ENCODE results near the gene STAB2. TPM values are rescaled to one million over a fixed set of nuclear protein-coding genes. Genes with fewer than 3 reads are reported as not detected.

The STAB2 gene
- total and polyA plus RNA-seq, 2 of the 8 experiments (the other 6 are each of a cell fraction or from before 2014, with no cell fraction given) = not detected

GRCh38 chr12:103590271-103590670 is 3.2 kb downstream of the STAB2 start:
- Histone ChIP-seq H3K4me2 (ENCODE audit: insufficient read depth in 1 of 2, low read depth in 2 of 2, low read length in 2 of 2) (no peak overlapping the region), H4K91ac (replicated peaks; ENCODE audit: insufficient read length, low read length) (no peak overlapping the region), H2BK120ac (replicated peaks; ENCODE audit: low read depth, low read length) (no peak overlapping the region), H2BK15ac (ENCODE audit: low read length) (no peak overlapping the region), H3K18ac (ENCODE audit: extremely low read depth, low read length) (no peak overlapping the region), H3K23me2 (ENCODE audit: low read depth, low read length) (no peaks in the 10 kb centered on the region), H2AK5ac (ENCODE audit: low read depth, low read length) (no peak overlapping the region), H2AFZ (ENCODE audit: low read length) (no peak overlapping the region), H3K27ac (ENCODE audit: low read depth, low read length) (no peak overlapping the region), H3K4me3 (ENCODE audit: extremely low read depth in 1 of 4, insufficient read depth in 2 of 4, low read depth in 3 of 4, low read length in 4 of 4) (no peak overlapping the region), H4K8ac (ENCODE audit: extremely low read depth, insufficient read depth, low read length) (no peak overlapping the region), H3K36me3 (ENCODE audit: control insufficient read depth in 2 of 4, insufficient read depth in 4 of 4, low read length in 3 of 4) (no peaks in the 10 kb centered on the region), H2BK12ac (ENCODE audit: low read depth, low read length) (no peak overlapping the region), H3K9me3 (ENCODE audit: insufficient read depth in 2 of 2, low read depth in 1 of 2, low read length in 1 of 2) (no peaks in the 10 kb centered on the region), H4K20me1 (replicated peaks in 1 of 2; ENCODE audit: control insufficient read depth in 1 of 2, insufficient read depth in 2 of 2, low read length in 2 of 2) (no peaks in the 10 kb centered on the region), H3K23ac (ENCODE audit: insufficient read length) (no peak overlapping the region), H3K79me2 (ENCODE audit: control insufficient read depth in 1 of 2, insufficient read depth in 2 of 2, low read length in 2 of 2) (no peaks in the 10 kb centered on the region), H3K9ac (replicated peaks in 1 of 4; ENCODE audit: extremely low read depth in 1 of 4, low read depth in 3 of 4, low read length in 3 of 4) (no peak overlapping the region), H3K14ac (ENCODE audit: insufficient read length) (no peak overlapping the region), H4K5ac (ENCODE audit: insufficient read length, low read depth, low read length) (no peak overlapping the region), H3K27me3 (replicated peaks in 1 of 4; ENCODE audit: control insufficient read depth in 3 of 4, extremely low read depth in 1 of 4, insufficient read depth in 3 of 4, low read length in 3 of 4) (no peaks in the 10 kb centered on the region), H3K79me1 (ENCODE audit: low read depth, low read length) (no peaks in the 10 kb centered on the region), H3K4me1 (replicated peaks in 1 of 4; ENCODE audit: control insufficient read depth in 3 of 4, insufficient read depth in 4 of 4, low read length in 3 of 4) (no peaks in the 10 kb centered on the region), H3K4ac (replicated peaks; ENCODE audit: insufficient read length, low read depth, low read length) (no peak overlapping the region), H3K56ac (replicated peaks; ENCODE audit: insufficient read length, low read depth, low read length) (no peak overlapping the region), H2BK20ac (ENCODE audit: low read length) (no peak overlapping the region), H2BK5ac (ENCODE audit: low read depth, low read length) (no peak overlapping the region)
- WGBS, 2 experiments (ENCODE audit: extremely low coverage in 1 of 2, insufficient coverage in 1 of 2, insufficient read length in 1 of 2, insufficient replicate concordance in 2 of 2, low coverage in 1 of 2, low lambda C conversion rate in 2 of 2, missing lambda C conversion rate in 1 of 2) = 95% methylated on average over 1 of the region's 1 CpG; no CpG with 5 or more reads in 1 of the 2 experiments
- DNase-seq (ENCODE audit: low read depth in 1 of 2, low spot score in 2 of 2) (no peak), FAIRE-seq (no peak)
- ChIA-PET CTCF (ENCODE audit: partially characterized antibody) (interaction anchor here (0.6 kb wide), 1 partner anchor 44 kb away, joined by 4 read pairs; no protein-coding TSS in a partner anchor), POLR2A (ENCODE audit: partially characterized antibody) (no interaction called here)
- TF ChIP-seq SRF (IDR thresholded peaks at IDR 0.05; ENCODE audit: low read depth, low read length) = no peak
